ENCODE data around the gene MMP23B.

The MMP23B gene

DNA sequence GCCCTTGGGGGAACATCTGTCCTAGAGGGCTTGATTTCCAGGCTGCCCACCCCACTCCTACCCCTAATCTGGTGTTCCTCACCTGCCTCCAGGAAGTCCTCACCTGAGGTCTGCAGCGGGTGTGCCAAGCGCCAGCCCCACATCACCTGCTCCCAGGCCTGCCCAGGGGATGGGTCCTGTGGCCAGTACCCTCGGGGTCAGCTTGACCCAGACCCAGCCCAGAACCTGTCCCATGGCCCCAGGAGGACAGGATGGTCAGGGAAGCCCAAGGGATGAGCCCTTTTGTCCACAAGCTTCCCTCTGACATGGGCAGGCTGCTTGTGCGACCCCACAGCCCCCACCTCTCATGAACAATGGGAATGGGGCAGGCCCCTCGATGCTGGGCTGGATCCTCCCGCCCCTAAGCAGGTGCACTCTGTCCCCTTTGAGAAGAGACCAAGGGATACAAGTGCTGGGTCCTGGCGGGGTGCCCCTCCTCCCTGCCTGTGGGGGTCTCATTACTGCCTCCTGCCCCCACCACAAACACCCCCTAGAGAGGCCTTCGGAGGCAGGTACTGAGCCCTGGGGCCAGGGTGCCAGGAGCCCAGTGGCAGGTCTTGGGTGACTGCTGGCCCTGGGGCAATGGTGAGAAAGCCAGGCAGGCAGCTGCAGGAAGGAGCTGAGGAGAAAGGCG lies 13.4 kb upstream of the MMP23B start:
- FAIRE-seq (no peak), DNase-seq (ENCODE audit: insufficient read length, low spot score) (no peak)

DNA sequence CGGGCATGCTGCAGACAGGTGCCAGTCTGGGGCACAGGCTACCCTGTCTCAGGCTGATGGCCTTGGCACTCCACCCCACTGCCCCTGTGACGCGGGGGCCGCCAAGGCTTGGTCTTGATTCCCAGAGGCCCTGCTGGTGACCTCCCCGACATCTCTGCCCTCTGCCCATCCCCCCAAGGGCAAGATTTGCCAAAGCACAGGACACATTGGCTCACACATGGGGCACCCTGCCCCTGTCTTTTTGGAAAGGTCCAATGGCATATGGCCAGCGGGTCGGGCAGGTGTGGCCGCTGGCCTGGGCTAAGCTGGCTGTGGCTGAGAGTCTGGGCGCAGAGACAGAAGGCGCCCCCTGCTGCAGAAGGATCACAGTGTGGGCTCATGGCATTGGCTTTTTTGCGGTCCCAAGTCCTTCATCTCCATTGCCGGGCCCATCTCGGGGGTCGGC lies 12.0 kb upstream of the MMP23B start:
- DNase-seq (ENCODE audit: insufficient read length, low spot score): no peak
- FAIRE-seq: no peak

DNA sequence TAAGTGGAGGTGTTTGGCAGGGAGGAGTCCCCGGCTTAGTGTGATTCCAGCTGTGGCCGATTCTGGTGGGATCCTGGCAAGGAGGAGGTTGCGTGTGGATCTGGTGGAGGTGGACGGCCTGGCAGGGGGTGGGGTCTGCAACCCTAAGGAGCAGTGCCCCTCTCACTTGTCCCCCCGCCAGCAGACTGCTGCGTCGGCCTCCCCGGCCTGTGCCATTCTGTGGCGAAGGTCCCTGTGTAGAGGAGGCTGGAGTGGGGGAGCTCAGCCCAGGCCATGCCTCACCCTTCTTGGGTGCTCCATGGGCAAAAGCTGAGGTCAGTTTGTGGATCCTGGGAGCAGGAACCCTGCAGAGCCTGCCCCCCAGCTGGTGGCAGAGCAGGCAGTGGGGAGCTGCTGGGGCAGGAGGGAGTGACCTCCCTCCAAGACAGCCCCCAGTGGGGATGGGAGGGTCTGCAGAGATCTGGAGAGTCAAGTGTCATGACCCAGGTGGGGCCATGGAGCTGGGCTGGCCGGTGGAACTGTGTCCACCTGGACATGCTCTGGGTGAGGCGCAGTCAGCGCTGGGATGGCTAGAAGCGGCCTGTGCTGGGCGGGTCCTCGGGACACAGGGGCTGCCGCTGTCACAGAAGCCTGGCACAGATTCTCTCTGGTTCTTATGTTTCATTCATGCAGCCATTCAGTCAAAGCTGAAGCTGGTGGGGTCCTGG lies 11.4 kb upstream of the MMP23B start:
- no peak for DNase-seq (ENCODE audit: insufficient read length, low spot score)
- FAIRE-seq: no peak

- FAIRE-seq: no peak
- DNase-seq (ENCODE audit: insufficient read length, low spot score): no peak
Observed at GRCh38 chr1:1621173-1622009, 10.6 kb upstream of the MMP23B start.

DNA sequence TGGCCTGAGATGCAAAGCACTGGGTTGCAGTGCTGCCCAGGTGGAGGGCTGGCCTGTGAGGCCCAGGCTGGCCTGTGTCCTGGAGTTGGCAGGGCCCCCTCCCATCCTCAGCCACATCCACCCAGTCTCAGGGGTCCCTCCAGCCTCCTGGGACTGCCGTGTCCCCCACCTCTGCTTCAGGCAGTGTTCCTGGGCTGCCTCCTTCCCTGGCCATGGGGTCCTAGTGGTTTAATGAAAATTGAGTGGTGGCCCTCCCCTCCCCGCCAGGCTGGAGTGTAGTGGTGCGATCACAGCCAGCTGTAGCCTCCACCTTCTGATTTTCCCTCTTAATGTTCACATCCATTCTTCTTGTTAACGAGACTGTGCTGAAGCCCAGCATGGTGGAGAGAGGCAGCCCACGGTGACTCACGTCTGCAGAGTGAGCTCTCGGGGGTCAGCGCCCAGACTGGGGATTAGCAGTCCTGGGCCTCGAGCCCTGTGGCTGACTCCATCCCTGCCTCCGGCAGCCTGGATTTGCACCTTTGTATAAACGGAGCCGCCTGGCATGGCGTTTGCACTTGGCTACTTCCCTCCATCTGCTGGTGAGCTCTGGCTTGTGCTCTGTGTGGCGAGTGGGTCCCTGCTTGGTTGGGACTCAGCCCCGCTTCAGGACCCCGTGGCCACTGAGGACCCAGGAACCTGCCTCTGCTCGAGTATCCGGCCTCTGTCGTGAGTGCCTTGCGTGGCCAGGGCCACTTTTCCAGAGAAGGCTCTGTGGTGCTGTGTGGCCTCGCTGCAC lies 9.8 kb upstream of the MMP23B start:
- FAIRE-seq: no peak
- no peak for DNase-seq (ENCODE audit: insufficient read length, low spot score)

GRCh38 chr1:1622788-1623094 lies 9.2 kb upstream of the MMP23B start:
- DNase-seq (ENCODE audit: insufficient read length, low spot score): no peak

GRCh38 chr1:1623181-1623630 lies 8.8 kb upstream of the MMP23B start:
- no peak for FAIRE-seq
- no peak for DNase-seq (ENCODE audit: insufficient read length, low spot score)

More at GRCh38 chr1:1622788-1623094, 9.2 kb upstream of the MMP23B start:
- FAIRE-seq: no peak

DNA sequence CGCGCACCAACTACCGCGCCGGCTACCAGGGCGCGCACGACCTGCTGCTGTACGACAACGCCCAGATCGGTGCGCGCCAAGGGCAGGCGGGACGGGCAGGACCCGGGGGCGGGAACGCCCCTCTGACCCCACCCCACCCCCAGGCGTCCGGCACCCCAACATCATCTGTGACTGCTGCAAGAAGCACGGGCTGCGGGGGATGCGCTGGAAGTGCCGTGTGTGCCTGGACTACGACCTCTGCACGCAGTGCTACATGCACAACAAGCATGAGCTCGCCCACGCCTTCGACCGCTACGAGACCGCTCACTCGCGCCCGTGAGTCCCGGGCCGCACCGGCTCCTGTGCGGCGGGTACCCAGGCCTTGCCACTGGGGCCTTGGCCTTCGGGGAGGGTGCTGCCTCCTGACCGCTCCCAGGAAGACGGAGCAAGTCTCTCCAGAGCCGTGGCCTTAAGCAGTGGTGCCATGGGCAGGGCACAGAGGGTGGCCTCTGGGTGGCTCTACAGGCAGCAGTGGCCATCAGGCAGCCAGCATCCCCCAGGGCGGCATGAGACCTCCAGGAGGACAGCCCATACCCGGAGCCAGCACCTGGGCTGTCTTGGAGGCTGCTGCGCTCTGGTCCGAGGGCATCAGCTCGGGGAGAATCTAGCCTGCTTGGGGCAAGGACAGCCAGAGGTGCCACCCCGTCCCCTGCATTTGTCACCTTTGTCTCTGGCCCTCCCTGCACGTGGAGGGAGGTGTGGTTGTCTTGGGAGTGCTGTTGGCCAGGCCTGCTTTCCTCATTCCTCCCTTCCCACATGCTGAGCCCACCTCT lies 8.1 kb upstream of the MMP23B start:
- FAIRE-seq: no peak
- DNase-seq (ENCODE audit: insufficient read length, low spot score): no peak

GRCh38 chr1:1624443-1625403 lies 7.2 kb upstream of the MMP23B start:
- no peak for FAIRE-seq
- no peak for DNase-seq (ENCODE audit: insufficient read length, low spot score)

- DNase-seq (ENCODE audit: insufficient read length, low spot score) (no peak), FAIRE-seq (no peak)
Observed at GRCh38 chr1:1625404-1625775, 6.6 kb upstream of the MMP23B start.

- DNase-seq (ENCODE audit: insufficient read length, low spot score) (no peak), FAIRE-seq (no peak)
Observed at GRCh38 chr1:1625824-1626206, 6.2 kb upstream of the MMP23B start.

DNA sequence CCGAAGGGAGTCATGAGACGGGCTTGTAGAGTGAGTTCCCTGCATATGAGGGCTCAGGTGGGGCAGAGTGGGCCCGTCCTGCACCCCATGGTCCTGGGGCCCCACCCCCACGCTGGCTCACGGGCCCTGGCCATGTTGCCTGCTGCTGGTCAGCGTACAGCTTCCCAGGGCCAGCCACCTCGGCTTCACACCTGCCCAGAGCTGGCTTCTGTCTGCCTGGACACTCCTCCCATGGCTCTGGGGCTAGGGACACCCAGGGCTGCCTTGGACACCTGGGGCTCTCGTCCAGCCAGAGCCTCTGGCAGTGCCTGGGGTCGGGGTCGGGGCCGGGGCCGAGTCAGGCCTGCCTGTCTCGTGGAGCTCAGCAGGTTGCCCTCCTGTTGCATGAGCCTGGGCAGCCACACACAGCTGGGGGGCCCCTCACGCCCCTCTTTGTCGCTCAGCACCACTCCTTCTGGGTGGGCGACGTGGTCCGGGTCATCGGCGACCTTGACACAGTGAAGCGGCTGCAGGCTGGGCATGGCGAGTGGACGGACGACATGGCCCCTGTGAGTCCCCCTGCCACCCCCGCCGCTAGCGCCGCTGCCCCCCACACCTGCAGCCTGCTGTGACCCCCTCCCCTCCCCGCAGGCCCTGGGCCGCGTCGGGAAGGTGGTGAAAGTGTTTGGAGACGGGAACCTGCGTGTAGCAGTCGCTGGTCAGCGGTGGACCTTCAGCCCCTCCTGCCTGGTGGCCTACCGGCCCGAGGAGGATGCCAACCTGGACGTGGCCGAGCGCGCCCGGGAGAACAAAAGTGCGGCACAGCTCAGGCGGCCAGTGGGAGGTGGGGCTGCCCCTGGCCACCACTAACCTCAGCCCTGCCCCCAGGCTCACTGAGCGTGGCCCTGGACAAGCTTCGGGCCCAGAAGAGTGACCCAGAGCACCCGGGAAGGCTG lies 5.5 kb upstream of the MMP23B start:
- DNase-seq (ENCODE audit: insufficient read length, low spot score) (no peak), FAIRE-seq (no peak)

DNA sequence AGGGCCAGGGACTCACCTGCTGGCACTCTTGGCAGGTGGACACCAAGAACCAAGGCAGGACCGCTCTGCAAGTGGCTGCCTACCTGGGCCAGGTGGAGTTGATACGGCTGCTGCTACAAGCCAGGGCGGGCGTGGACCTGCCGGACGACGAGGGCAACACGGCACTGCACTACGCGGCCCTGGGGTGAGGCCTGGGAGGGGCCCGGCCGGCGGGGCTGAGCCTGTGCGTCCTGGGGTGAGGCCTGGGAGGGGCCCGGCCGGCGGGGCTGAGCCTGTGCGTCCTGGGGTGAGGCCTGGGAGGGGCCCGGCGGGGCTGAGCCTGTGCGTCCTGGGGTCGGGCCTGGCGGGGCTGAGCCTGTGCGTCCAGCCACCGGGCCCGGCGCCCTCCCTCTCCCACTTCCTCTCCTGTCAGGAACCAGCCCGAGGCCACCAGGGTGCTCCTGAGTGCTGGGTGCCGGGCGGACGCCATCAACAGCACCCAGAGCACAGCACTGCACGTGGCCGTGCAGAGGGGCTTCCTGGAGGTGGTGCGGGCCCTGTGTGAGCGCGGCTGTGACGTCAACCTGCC lies 4.6 kb upstream of the MMP23B start:
- DNase-seq (ENCODE audit: insufficient read length, low spot score) (no peak), FAIRE-seq (no peak)

GRCh38 chr1:1627829-1628753 lies 3.9 kb upstream of the MMP23B start:
- DNase-seq (ENCODE audit: insufficient read length, low spot score): no peak

DNA sequence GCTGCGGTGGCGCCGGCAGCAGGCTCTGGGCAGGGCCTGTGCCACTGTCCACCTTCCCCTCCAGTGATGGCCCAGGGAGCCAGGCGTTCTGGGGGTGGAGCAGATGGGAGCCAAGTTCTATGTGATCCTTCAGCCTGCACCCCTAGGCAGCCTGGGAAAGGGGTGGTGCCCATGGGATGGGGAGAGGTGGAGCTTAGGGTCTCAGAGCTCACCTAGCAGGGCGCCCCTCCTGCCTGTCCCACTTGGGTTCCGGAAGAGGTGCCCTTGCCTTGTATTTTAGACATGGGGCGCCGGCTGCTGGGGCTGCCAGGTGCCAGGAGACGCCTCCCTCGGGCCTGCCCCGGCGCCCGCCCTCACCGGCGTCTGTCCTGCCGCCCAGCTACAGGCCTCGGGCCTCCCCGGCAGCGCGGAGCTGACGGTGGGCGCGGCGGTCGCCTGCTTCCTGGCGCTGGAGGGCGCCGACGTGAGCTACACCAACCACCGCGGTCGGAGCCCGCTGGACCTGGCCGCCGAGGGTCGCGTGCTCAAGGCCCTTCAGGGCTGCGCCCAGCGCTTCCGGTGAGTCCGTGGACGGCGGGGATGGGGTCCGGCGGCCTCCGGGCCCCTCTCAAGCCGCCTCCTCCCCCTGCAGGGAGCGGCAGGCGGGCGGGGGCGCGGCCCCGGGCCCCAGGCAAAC lies 3.1 kb upstream of the MMP23B start:
- DNase-seq (ENCODE audit: insufficient read length, low spot score) (no peak), FAIRE-seq (no peak)

More at GRCh38 chr1:1627829-1628753, 3.9 kb upstream of the MMP23B start:
- no peak for FAIRE-seq
